ELF-1 (cell line): ENCODE data around the gene RASGEF1C.
A peak's percentile ranks its signal among the peaks of the same experiment; 100 is the strongest.
"Not testable (repeated sequence)": the region's sequence is repeated elsewhere in the genome, so short reads cannot be mapped to it uniquely, and the experiment has no call there.

ENCODE experiments used
- DNase-seq: peaks from one replicate; pipeline ENCODE4 v3.0.0-alpha.2; 2016; ENCODE audit warnings: low read depth, low spot score

Gene RASGEF1C

DNA sequence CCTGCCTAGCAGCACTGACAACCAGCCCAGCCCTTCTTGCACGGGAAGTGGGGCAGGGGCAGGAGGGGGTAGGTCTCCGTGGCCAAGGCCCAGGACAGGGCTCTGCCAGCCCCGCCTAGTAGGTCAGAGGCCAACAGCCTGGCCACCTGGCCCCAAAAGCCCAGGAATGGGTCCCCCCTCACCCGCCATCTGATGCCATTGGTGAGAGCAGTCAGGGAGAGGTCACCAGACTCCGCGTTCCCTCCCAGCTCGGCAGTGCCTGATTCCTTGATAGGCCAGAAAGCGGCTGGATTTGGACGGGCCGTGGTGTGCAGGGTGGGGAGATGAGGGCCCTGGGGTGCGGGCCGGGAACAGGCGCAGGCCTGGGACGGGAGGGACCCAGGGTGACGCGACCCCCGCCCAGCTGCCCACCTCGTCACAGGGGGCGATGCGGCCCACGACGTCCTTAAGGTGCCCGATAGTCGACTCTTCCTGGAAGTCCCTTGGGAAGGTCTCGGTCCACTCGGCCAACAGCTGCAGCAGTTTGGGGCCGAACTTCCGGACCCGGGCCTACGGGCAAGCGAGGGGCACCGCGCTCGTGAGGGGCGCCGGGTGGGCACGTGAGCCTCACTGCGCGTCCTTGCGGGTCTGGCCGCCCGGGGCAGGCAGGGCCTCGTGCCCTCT is 72.9 kb downstream of the RASGEF1C start:
- no peak for DNase-seq

DNA sequence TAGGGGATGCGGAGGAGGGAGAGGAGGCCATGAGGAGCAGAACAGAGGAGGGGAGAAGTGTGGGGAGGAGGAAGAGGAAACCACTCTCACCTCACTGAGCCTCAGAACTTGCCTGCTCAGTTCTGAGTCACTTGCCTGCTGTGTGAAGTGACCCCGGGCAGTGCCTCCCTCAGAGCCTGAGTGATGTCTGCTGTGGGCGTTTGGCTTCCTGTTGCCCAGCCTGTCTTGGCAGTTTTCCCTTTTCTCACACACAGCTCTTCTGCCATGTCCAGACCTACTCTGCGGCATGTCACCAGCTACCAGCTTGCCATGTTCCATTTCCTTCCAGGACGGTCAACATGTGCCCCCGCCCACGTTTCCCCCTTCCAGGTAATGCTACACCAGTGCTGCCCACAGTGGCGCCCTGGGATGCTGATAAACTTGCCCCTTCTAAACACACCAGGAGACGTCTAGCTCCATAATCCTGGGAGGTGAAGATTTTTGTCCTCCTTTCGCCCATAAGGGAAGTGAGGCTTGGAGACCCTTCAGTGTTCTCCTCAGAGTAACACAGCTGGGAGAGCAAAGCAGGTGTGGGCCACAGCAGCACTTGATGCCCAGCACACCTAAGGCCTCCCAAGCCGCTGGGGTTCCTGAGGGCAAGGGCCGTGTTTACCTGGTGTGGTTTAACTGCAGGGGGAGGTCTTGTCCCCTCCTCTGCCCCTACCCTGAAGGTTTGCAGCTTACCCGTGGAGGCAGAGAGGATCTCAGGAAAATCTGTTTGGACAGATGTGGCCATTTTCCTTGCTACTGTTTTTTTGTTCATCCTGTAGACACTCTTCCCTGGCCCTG is 73.7 kb downstream of the RASGEF1C start:
- DNase-seq, result no peak

DNA sequence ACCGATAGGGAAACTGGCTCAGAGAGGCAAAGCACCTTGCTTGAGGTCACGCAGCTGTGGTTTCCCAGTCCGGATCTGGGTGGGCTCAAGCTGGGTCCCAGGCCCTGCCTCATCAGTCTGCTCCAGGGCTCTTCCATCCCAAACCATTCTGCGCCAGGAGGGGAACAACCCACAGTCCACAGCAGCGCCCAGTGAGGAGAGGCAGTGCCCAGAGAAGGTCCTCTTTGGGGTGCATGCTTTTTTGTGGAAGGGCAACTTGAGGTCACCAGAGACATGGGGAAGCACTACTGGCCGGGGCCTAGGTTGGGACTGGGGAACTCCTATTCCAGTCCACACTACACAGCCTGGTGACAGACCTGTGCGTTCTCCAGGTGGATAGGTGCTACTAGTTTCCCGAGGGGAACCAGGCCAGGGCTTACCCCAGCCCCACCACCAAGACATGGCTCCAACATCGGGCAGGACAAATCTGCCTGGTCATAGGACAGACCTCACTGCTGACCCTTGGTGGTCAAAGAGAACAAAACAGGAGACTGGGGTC is 75.0 kb downstream of the RASGEF1C start:
- DNase-seq, result no peak

DNA sequence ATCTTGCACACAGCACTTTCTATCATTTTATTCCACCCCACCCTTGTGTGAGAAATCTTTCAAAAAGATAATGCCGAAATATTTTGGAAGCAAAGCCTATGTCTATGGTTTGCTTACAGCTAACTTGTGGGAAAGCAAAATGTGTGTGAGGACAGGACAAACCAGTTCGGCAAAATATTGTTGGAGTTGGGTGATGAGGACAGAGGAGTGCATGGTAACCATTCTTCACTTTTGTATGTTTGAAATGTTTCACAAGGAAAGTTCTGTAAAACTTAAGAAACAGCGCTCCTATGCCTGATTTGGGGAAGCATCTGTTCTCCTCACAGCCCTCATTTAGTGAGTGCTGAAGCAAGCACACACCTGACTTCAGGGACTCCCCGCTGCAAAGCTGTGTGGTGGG is 75.5 kb downstream of the RASGEF1C start:
- DNase-seq, result no peak

DNA sequence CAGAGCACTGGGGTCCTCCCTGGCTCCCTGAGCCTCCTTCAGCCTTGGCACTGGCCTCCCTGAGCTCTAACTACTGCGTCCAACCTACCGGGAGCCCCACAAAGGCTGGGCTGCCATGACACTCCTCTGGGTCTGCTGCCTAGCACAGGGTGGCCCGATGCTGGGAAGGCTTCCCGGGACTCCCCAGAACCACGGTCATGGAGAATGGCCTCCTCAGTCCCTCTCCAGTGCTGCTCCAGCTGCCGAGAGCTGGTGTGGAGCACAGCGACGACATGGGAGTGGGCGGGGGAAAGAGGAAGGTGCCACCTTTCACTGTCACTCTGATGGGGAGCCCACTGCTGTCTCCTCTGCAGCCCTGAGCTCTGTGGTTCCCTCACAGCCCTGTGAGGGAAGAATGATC is 76.0 kb downstream of the RASGEF1C start:
- no peak for DNase-seq

DNA sequence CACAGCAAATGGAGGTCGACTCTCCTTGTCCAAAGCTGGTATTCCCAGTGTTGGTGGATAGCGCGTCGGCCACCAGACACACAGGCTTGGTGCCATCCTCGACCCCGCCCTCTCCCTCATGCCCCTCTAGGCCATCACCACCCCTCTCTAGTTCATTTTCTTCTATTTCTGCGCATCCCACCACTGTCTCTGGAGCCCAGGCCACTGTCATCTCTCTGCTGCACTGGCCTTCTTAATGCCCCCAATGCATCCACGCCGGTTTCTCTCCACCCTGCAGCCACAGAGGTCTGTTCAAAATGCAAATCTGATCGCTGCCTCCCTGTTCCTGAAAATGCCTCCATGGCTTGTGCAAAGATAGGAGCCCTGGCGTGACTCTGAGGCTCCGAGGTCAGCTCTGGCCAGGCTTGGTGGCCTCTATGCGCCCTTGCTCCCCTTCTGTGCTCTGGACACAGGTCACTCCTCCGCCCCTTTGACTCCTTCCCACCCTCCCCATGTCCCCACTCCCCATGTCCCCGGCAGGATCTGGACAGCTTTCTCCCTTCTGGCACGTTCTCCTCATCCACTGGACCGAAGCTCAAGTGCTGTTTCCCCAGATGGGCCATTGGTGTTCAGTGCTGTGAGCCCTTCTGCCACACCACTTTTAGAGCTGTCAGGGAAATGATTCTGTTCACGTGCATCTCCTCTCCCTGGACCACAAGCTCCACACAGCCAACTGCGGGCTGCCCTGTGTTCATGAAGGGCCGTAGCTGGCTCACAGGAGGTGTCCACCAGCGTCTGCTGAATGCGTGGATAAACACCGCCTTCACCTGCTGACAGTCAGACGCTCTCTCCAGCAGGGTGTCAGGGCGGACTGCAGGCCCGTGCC is 77.9 kb downstream of the RASGEF1C start:
- no peak for DNase-seq

DNA sequence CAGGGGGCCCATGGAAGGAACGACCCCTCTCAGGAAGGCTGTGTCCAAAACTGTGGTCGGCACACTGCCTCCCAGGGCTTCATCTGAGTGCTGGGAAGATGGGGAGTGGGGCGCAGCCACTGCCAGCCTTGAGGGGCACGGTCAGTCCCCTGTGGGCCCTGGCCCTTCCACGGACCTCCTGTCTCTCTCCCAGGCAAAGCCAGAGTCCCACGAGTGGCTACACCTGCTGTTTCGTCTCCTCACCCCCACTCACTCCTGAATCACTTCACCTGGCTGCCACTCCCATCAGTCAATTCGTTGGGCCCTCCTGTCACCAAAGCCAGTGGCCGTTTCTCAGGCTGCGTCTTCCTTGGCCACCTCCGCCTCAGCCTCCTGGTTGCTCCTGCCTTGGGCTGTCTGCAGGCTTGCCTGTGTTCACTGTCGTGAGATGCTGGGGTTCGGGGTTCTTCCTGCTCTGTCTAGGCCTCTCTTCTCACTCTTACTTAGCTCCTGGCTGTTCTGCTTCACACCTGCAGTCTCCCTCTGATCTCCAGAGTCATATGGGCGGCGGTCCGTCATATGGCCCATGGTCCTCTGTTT is 78.6 kb downstream of the RASGEF1C start:
- DNase-seq, result no peak

DNA sequence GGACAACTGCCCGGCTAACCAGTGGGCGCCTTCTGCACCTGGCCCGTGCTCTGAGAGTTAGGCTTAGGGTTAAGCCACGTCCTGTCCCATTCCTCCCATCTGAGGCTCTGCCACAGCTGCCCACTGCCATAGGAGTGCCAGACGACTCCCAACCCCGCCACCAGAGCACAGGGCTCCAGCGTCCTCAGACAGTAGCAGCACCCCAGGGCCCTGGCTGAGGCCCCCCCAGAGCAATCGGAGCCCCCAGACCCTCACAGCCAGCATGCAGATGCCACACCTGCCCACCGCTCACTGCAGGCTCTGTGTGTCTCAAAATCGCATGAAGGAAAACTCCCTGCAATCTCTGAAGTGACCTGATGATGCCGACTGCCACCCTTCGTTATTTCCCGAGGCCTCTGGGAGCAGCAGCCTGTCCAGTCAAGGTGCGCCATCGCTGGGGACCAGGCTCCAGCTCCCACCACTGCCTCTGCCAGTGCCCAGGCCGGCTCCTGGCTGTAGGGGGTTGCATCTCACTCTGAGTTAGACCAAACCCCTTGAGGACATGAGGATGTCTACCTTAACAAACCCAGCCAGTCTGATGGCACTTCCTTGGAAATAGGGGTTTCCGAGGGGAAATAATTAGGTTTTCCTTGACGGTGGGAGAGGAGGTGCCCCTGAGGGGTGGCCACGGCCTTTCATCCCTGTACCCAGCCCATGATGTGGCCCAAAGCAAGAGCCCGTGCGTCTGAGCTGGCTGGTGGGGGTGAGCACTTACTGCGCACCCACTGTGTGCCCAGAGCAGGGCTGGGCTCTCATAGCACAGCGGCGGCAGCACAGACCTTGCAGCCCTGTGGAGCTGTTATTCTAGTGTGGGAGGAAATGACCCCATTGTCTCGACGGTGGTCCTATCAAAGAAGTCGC is 79.5 kb downstream of the RASGEF1C start:
- no peak for DNase-seq

DNA sequence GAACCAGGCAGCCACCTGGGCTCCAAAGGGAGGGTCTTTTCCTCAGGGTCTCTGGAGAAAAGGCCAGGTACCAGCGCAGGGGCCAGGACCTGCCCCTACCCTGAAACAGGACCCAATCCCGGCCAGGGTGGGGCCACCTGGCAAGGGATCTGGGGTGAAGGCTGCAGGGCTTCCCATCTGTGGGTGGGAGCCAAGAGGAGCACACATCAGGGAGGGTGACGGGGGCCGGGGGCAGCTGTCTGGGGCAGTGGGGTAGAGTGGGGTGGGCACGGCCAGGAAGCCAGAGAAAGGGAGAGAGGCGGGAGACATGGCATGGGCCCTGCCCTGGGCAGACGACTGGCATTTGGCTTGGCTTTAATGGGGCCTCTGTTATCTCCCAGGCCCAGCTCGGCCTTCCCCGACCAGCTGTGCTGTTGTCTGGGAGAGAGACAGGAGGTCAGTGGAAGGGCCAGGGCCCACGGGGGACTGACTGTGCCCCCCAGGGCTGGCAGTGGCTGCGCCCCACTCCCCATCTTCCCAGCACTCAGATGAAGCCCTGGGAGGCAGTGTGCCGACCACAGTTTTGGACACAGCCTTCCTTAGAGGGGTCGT is 80.2 kb downstream of the RASGEF1C start:
- DNase-seq, result no peak

- no peak for DNase-seq
These were observed 81.0 kb downstream of the RASGEF1C start for GRCh38 chr5:180127682-180128670.

GRCh38 chr5:180126716-180127681 is 82.0 kb downstream of the RASGEF1C start:
- DNase-seq, result peak; percentile 55

DNA sequence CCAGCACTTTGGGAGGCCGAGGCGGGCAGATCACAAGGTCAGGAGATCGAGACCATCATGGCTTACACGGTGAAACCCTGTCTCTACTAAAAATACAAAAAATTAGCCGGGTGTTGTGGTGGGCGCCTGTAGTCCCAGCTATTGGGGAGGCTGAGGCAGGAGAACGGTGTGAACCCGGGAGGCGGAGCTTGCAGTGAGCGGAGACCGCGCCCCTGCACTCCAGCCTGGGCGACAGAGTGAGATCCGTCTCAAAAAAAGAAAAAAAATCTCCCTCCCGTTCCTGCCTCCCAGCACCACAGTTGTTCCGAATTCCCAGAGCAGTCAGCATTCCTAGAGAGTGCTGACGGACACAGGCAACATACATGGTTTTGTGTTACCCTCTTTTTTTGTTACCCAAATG is 82.9 kb downstream of the RASGEF1C start:
- DNase-seq, result peak; percentile 43

GRCh38 chr5:180124662-180125061 is 84.3 kb downstream of the RASGEF1C start:
- DNase-seq, result not testable (repeated sequence)

GRCh38 chr5:180122875-180123274 is 86.1 kb downstream of the RASGEF1C start:
- DNase-seq, result no peak

GRCh38 chr5:180121826-180122413 is 87.1 kb downstream of the RASGEF1C start:
- no peak for DNase-seq

DNA sequence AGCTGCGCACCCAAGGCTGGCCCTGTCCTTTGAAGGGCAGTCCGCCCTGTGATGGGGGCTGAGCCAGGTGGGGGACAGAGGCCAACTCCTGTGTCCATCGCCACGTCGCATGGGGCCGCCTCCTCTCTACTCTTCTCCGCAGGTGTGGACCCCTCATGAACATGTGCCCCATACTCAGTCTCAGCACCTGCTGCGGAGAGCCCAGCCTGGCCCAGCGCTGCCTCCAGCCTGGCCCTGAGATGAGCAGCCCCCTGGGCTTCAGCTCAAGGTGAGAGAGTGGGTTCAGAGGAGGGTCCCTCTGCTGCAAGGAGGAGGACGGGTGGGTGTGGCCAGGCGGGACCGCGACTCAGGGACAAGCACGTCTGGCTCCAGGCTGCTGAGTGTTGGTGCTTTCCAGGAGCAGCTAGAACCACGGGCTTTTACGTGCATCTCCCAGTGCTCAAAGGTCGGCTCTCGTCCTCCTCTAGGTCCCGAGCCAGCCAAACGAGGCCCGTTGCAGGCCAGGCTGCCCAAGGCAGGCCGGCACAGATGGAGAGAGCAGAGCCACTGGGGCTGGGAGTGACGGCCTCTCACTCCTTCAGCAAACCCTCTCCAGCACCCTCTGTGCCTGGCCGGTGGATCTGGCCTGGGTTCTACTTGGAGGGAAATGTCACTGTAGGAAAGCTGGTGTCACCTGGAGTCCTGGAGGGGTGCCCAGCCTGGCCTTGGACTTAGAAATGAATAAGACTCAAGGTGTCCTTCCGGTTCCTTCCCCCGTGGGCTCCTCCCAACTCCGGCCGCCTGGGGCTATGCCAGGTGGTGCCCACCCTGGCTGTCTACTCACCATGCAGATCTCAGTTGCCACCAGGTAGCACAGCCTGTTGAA is 88.5 kb downstream of the RASGEF1C start:
- no peak for DNase-seq

DNA sequence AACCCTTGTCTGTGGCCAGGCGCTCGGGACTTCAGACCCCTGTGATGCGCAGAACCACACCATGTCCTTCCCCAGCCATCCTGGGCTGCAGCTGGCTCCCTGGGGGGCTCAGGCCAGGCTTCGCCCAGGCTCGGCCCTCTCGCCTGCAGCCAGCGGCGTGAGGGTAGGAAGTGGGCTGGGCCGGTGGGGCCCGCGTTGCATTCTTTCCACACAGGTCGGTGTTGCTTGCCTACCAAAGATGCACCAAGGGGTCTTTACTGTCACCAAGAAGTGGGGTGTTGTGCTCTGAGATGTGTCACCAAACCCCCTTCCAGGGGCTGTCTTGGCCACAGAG is 89.1 kb downstream of the RASGEF1C start:
- no peak for DNase-seq
